HAP-1 (cell line): ENCODE measurements around the gene PTPRU.
A peak's percentile ranks its signal among the peaks of the same experiment; 100 is the strongest.

Experiments used
- DNase-seq, 2 experiments: peaks; one replicate each; pipeline ENCODE4 v3.0.0-alpha.2; 2016 to 2020; ENCODE audit warnings: low spot score in 2 of 2
- H3K27me3 ChIP-seq: fragments of 250-450 bp; sonication (Bioruptor Pico); 2 replicates; pipeline ENCODE4 v1.5.1; 2020; ENCODE audit warnings: low read depth, mild to moderate bottlenecking, moderate library complexity
- H3K36me3 ChIP-seq: fragments of 250-450 bp; sonication (Bioruptor Pico); replicated peaks from 2 replicates; pipeline ENCODE4 v1.5.1; 2020; ENCODE audit warnings: mild to moderate bottlenecking
- H3K4me1 ChIP-seq: fragments of 250-450 bp; sonication (Bioruptor Pico); 2 replicates; pipeline ENCODE4 v1.5.1; 2020; ENCODE audit warnings: mild to moderate bottlenecking
- H3K4me3 ChIP-seq: fragments of 250-450 bp; sonication (Bioruptor Pico); 2 replicates; pipeline ENCODE4 v1.5.1; 2020; ENCODE audit warnings: mild to moderate bottlenecking, moderate library complexity
- H3K9me3 ChIP-seq: fragments of 250-450 bp; sonication (Bioruptor Pico); 2 replicates; pipeline ENCODE4 v1.5.1; 2020; ENCODE audit warnings: mild to moderate bottlenecking, moderate library complexity
- in situ Hi-C: fragments of 300-500 bp; cut with MboI; formaldehyde crosslinking; loops from 3 replicates; pipeline ENCODE4 v1.14.3; 2020; ENCODE audit warnings: low sequenced_read_pairs, inconsistent platforms, mixed read lengths

Gene PTPRU

GRCh38 chr1:29270929-29271521 is 34.7 kb downstream of the PTPRU start:
- H3K4me3 ChIP-seq = no peak overlapping the region
- in situ Hi-C loops = no loop called here
- no peak for DNase-seq
- no peaks in the 10 kb centered on the region for H3K9me3 ChIP-seq
- H3K4me1 ChIP-seq = peaks cover 11% of the 10 kb centered on the region
- H3K36me3 ChIP-seq = peaks cover 13% of the 10 kb centered on the region
- H3K27me3 ChIP-seq = no peaks in the 10 kb centered on the region

GRCh38 chr1:29271724-29272123 is 35.4 kb downstream of the PTPRU start:
- H3K4me1 ChIP-seq = peaks cover 11% of the 10 kb centered on the region
- peaks cover 20% of the 10 kb centered on the region for H3K36me3 ChIP-seq
- no peaks in the 10 kb centered on the region for H3K9me3 ChIP-seq
- in situ Hi-C loops = no loop called here
- no peak overlapping the region for H3K4me3 ChIP-seq
- no peaks in the 10 kb centered on the region for H3K27me3 ChIP-seq
- peak; percentile 65 to 80 for DNase-seq

DNA sequence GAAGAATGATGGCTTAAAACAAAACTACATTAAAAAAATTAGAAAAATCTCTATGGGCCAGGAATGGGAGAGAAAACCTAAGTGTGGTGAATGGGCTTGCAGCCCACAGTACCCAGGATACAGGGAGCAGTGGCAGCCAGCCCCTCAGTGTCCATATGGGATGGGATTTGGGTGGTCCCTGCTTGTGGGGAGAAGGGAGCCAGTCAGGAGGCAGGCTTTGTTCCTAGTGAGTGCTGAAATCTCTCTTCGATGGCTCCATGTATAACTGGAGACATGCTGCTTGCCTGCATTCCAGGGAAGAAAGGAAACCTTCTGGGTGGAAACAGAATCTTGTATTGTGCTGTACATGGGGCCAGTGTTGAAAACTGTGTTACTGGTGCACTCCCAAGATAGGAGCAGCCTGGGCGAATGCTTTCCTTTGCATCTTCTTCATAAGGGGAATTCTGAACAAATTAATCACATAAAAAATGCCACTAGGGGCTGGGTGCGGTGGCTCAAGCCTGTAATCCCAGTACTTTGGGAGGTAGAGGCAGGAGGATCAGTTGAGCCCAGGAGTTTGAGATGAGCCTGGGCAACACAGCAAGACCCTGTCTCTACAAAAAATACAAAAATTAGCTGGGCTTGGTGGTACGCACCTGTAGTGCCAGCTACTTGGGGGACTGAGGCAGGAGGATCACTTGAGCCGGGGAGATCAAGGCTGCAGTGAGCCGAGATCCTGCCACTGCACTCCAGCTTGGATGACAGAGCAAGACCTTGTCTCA is 36.0 kb downstream of the PTPRU start:
- no peak for DNase-seq
- Histone ChIP-seq H3K4me1 (peaks cover 11% of the 10 kb centered on the region), H3K36me3 (peaks cover 22% of the 10 kb centered on the region), H3K27me3 (no peaks in the 10 kb centered on the region), H3K4me3 (no peak overlapping the region), H3K9me3 (no peaks in the 10 kb centered on the region)
- in situ Hi-C loops = no loop called here

DNA sequence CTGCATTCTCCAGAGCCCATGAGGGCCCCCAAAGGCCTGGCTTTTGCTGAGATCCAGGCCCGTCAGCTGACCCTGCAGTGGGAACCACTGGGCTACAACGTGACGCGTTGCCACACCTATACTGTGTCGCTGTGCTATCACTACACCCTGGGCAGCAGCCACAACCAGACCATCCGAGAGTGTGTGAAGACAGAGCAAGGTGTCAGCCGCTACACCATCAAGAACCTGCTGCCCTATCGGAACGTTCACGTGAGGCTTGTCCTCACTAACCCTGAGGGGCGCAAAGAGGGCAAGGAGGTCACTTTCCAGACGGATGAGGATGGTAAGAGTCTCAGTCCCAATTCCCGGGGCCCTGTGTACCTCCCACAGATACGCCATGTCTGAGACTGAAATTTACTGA is 39.1 kb downstream of the PTPRU start:
- H3K27me3 ChIP-seq = no peaks in the 10 kb centered on the region
- in situ Hi-C loops = no loop called here
- DNase-seq = no peak

DNA sequence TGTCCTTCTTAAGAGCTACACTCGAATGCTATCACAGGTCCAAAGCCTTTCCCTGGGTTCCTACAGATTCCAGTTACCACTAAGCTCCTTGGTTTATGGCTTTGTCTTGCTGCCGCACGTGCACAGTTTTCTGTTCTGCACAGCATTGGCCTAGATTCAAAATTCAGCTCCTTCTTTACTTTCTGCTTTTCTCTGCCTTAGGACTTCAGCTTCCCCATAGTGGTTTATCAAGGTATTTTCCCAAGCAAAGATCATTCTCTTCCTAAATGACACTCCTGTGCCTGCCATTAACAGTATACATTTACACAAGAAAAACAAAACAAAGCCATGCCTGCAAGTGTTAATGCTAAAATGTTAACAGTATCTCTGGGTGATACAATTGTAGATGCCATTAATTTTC is 41.8 kb downstream of the PTPRU start:
- no peak for DNase-seq
- no peaks in the 10 kb centered on the region for H3K9me3 ChIP-seq
- H3K4me3 ChIP-seq = no peak overlapping the region
- peaks cover 5% of the 10 kb centered on the region for H3K4me1 ChIP-seq
- in situ Hi-C loops = no loop called here
- H3K36me3 ChIP-seq = peaks cover 41% of the 10 kb centered on the region
- no peaks in the 10 kb centered on the region for H3K27me3 ChIP-seq

More for the DNA sequence above, 39.1 kb downstream of the PTPRU start:
- no peaks in the 10 kb centered on the region for H3K9me3 ChIP-seq
- H3K4me3 ChIP-seq = no peak overlapping the region
- peaks cover 26% of the 10 kb centered on the region for H3K36me3 ChIP-seq
- peaks cover 11% of the 10 kb centered on the region for H3K4me1 ChIP-seq

GRCh38 chr1:29279406-29279805 is 43.1 kb downstream of the PTPRU start:
- no peaks in the 10 kb centered on the region for H3K27me3 ChIP-seq
- H3K4me1 ChIP-seq = peaks cover 5% of the 10 kb centered on the region
- no peaks in the 10 kb centered on the region for H3K9me3 ChIP-seq
- DNase-seq = no peak
- peaks cover 46% of the 10 kb centered on the region for H3K36me3 ChIP-seq
- no peak overlapping the region for H3K4me3 ChIP-seq
- in situ Hi-C loops = no loop called here

GRCh38 chr1:29279951-29280391 is 43.6 kb downstream of the PTPRU start:
- in situ Hi-C loops = no loop called here
- no peak for DNase-seq

GRCh38 chr1:29280409-29281131 is 44.2 kb downstream of the PTPRU start:
- H3K36me3 ChIP-seq = peaks cover 44% of the 10 kb centered on the region
- DNase-seq = no peak
- peaks cover 5% of the 10 kb centered on the region for H3K4me1 ChIP-seq
- in situ Hi-C loops = no loop called here
- H3K27me3 ChIP-seq = no peaks in the 10 kb centered on the region
- H3K4me3 ChIP-seq = no peak overlapping the region
- H3K9me3 ChIP-seq = no peaks in the 10 kb centered on the region

More at GRCh38 chr1:29279951-29280391, 43.6 kb downstream of the PTPRU start:
- H3K27me3 ChIP-seq = no peaks in the 10 kb centered on the region
- no peaks in the 10 kb centered on the region for H3K9me3 ChIP-seq
- H3K4me3 ChIP-seq = no peak overlapping the region
- H3K36me3 ChIP-seq = peaks cover 46% of the 10 kb centered on the region
- peaks cover 5% of the 10 kb centered on the region for H3K4me1 ChIP-seq

- DNase-seq = peak in 1 of 2 experiments; percentile 55
- H3K36me3 ChIP-seq = peaks cover 34% of the 10 kb centered on the region
- in situ Hi-C loops = no loop called here
- no peaks in the 10 kb centered on the region for H3K9me3 ChIP-seq
- no peak overlapping the region for H3K4me3 ChIP-seq
- no peaks in the 10 kb centered on the region for H3K27me3 ChIP-seq
- peaks cover 5% of the 10 kb centered on the region for H3K4me1 ChIP-seq
These were observed 45.2 kb downstream of the PTPRU start for GRCh38 chr1:29281571-29281970.

GRCh38 chr1:29282135-29282923 is 46.0 kb downstream of the PTPRU start:
- Histone ChIP-seq H3K9me3 (no peaks in the 10 kb centered on the region), H3K36me3 (peaks cover 31% of the 10 kb centered on the region), H3K27me3 (no peaks in the 10 kb centered on the region), H3K4me1 (peaks cover 5% of the 10 kb centered on the region), H3K4me3 (no peak overlapping the region)
- DNase-seq = no peak
- in situ Hi-C loops = no loop called here

DNA sequence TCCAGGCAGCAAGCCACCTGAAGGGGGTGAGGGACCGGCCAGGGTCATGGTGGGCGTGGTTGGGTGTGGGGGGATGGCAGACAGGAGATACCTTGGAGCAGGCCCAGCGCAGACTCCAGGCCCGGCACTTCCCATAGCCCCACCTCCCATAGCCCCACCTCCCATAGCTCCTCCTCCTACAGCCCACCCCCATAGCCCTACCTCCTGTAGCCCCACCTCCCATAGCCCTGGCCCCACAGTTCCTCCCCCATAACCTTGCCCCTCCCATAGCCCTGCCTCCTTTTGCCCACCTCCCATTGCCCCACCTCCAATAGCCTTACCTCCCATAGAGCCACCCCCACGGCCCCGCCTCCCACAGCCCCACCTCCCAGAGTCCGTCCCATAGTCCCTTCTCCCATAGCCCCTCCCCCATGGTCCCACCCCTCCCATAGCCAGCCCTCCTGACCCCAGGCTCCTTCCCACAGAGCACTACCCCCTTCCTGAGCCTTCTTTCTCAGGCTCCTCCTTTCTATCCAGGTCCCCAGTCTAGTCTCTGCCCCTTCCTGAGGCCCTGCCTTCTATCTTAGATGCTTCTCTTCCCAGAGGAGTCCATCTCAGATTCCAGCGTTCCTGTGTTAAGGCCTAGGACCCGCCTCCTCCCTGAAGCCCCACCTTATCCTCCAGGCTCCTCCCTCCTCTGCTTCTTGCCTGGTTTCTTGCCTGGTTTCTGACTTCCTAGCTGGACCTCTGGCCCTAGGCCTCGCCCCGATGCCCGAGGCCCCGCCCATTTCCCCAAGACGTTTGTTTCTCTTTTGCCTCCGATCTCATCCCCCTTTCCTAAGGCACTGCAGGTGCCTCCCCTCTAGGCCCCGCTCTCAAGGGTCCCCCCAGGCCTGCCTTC is 46.8 kb downstream of the PTPRU start:
- H3K4me3 ChIP-seq = no peak overlapping the region
- H3K4me1 ChIP-seq = peaks cover 5% of the 10 kb centered on the region
- H3K9me3 ChIP-seq = no peaks in the 10 kb centered on the region
- in situ Hi-C loops = no loop called here
- H3K36me3 ChIP-seq = peaks cover 31% of the 10 kb centered on the region
- no peaks in the 10 kb centered on the region for H3K27me3 ChIP-seq
- DNase-seq = peak; percentile 66 to 95

GRCh38 chr1:29283804-29284195 is 47.5 kb downstream of the PTPRU start:
- DNase-seq = no peak
- Histone ChIP-seq H3K27me3 (no peaks in the 10 kb centered on the region), H3K4me3 (no peak overlapping the region), H3K4me1 (peaks cover 5% of the 10 kb centered on the region), H3K36me3 (peaks cover 31% of the 10 kb centered on the region), H3K9me3 (no peaks in the 10 kb centered on the region)
- in situ Hi-C loops = no loop called here
